ENCODE data around the gene FADD.

The FADD gene

DNA sequence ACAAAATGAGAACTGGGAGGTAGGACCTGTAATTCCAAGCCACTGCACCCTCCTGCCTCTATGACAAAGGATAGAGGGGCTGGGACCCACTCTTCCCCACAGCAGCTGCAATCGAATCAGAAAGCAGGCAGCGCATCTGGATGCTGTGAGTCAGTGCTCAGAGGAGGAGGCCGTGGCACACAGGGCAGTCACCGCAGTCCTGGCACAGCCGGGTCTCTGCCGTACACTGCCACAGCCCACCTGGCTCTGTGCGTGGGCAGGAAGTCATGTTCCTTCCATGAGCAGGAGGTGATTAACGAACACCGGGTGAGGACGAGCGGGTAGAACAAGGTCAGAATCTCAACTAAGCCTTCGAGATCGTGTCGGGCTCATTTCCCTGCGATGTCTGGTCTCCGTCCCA, 37.2 kb downstream of the FADD start:
- DNase-seq = no peak

GRCh38 chr11:70241709-70242108, 38.6 kb downstream of the FADD start:
- no peak for DNase-seq

- DNase-seq = no peak
Measured at GRCh38 chr11:70242885-70243284, 39.8 kb downstream of the FADD start.

DNA sequence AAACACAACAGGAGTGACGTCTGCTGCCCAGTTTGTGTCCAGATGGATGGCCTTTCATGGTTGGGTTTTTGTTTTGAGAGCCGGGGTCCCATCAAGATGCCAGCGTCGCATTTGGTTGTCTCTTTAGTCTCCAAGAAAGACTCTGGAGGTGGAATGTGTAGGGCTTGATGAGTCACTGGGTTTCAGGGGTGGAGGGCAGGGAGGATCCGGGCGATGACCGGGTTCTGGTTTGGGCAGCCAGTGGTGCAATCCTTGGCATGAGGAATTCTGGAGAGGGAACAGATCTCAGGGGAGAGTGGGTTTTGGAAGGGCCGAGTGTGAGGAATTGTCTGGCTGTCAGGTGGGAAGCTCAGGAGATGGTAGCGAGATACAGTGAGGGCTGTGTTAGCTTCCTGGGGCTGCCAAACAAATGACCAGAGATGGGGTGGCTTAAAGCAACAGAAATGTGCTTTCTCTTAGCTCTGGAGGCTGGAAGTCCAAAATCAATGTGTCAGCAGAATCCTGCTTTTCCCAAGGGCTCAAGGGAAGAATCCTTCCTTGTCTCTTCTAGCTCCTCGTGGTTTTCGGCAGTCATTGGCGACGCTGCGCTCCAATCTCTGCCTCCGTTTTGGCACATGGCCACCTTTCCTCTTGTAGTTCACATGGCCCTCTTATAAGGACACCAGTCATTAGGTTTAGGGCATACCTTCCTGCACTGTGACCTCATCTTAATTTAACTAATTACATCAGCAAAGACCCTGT, 41.0 kb downstream of the FADD start:
- DNase-seq = no peak

DNA sequence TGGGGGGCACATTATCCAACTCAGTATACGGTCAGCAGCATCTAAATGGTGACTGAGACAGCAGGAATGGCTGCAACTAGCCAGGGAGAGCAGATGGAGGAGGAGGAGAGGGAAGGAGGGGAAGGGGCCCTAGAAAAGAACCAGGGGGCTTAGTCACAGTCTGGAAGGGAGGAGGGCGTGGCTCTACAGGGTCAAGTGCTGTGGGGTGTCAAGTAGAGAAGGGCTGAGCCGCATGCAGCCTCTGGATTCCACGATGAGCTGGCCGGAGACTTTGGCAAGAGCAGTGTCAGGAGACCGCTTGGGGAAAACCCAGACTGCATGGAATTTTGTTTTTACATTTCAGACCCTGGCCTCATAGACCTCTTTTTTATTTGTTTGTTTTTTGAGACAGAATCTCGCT, 41.6 kb downstream of the FADD start:
- DNase-seq = no peak

GRCh38 chr11:70246196-70246595, 43.1 kb downstream of the FADD start:
- no peak for DNase-seq

DNA sequence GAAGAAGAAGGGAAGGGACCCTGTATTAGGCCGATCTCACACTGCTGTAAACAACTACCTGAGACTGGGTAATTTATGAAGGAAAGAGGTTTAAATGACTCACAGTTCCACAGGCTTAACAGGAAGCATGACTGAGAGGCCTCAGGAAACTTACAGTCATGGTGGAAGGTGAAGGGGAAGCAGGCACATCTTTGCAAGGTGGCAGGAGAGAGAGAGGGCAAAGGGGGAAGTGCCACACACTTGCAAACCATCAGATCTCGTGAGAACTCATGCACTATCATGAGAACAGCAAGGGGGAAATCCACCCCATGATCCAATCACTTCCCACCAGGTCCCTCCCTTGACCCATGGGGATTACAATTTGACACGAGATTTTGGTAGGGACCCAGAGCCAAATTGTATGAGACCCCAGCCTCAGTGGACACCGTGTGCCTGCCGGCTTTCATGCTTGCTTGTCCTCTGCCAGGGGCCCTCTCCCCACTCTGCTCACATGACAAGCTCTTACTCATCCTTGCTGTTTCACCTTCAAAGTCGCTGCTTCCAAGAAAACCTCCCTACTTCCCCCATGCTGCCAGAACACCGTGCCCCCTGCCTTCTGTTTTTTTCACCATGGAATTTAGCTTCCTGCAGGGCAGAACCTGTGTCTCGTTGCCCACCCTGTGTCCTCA, 44.1 kb downstream of the FADD start:
- no peak for DNase-seq

GRCh38 chr11:70247710-70248072, 44.6 kb downstream of the FADD start:
- no peak for DNase-seq

DNA sequence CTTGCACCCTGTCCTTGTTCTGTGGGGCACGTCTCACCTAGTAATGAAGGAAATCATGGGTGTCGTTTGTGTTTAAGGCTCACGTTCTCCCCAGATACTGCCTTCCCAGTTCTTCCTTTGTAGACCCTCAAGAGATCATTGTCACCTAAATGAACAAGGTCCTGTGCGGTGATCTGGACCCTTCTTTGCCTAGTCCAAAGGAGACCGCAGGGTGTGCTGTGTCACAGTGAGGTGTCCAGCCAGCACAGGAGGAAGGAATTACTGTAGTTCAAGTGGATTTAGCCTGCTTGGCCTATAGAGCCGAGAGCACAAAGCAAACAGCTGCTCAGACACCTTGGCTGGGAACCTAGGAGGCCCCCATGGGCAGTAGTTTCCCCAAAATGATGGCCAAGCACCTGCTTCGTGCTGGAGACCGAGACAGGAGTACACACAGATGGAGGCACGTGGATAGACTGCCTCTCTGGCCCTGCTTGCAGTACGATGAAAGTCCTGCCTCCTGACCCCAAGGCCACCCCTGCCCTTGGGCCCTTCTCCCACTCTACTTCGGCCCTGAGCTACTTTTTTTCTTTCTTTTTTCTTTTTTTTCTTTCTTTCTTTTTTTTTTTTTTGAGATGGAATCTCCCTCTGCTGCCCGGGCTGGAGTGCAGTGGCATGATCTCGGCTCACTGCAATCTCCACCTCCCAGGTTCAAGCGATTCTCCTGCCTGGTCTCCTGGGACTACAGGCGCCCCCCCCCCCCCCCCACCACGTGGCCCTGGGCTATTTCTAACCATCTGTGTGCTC, 48.0 kb downstream of the FADD start:
- no peak for DNase-seq

- DNase-seq = no peak
Measured at GRCh38 chr11:70251659-70252321, 48.7 kb downstream of the FADD start.

- DNase-seq = no peak
Measured at GRCh38 chr11:70252844-70253243, 49.7 kb downstream of the FADD start.

DNA sequence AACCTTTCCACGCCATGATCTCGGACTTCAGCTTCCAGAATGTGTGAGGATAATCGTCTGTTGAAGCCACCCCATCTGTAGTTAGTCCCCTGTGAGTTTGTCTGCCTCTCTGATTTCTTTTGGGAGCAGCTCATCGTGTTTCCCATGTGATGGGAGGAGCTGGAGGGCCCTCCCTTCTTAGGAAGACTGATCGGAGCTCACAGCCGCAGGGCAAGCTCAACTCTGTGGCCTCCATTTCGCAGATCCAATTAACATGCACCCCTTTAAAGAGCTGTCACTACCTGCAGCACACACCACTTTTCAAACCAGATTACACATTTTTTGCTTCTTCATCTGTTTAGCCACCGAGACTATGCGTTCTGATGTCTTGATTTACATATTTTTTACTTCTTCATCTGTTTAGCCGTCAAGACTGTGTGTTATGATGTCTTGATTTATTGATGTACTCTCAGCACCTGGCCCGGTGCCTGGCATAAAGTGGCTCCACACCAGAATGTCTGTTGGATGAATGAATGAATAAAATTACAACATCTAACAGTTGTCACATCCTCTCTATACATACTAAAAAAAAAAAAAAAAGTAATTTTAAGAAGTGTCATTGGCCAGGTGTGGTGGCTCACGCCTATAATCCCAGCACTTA, 52.5 kb downstream of the FADD start:
- DNase-seq = no peak

Data from CD4-positive, alpha-beta T cell treated with Interleukin-10 for 1 hour (primary cell).